Left cardiac atrium (tissue), 4 donors: ENCODE results near the gene EIF3A. TPM values are rescaled to one million over a fixed set of nuclear protein-coding genes. Genes with fewer than 3 reads are reported as not detected.

ENCODE experiments used
- ATAC-seq, 2 donors: fragments of 200-7000 bp; cut with Tn5 transposase; one replicate each; pipeline ENCODE4 v1.9.1; 2020; ENCODE audit warnings: mild to moderate bottlenecking in 2 of 2, moderate library complexity in 2 of 2
- DNase-seq: peaks from one replicate; pipeline ENCODE4 v3.0.0-alpha.2; 2020
- intact Hi-C, 2 donors: fragments of 100-400 bp; cut with DNase I; formaldehyde crosslinking; loops; one replicate each; pipeline versions ENCODE4 v1.14.1 to v1.15.1; 2022 to 2023
- total RNA-seq, 2 donors: library from RNA; stranded (reverse); fragmentation: NEBNext Ultra II Directional; extraction: Animal tissue kit (Norgen Biotek cat#: 25700); gene quantifications; one replicate each; pipeline ENCODE4 v1.2.1, GENCODE V29; 2021
- donor health status: DM: no; HTN: yes; CAD: no.
- donor health status: DM: no; HTN: yes; CAD: no; lungs with severe emphysema.
- donor health status: DM: yes; HTN: yes; CAD: no.
- donor health status: Dilated cardiomyopathy.

The EIF3A gene
- total RNA-seq, 2 donors from 2014 or later, result 70.0 to 106 TPM

GRCh38 chr10:118986815-118987790, 93.5 kb downstream of the EIF3A start:
- ATAC-seq (no peak), DNase-seq (no peak)
- intact Hi-C loops, result no loop called here

DNA sequence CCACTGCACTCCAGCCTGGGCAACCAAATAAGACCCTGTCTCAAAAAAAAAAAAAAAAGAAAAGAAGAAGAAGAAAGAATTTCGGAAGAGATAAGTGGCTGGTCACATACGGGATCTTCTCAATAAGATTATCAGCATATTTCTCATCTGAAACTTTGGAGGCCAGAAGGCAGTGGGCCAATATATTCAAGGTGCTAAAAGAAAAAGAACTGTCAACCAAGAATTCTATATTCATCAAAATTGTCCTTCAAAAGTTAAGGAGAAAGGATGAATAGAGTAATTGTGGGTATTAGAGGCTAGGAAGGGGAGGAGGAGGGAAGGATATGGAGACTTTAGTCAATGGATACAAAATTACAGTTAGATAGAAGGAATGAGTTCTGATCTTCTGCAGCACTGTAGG, 95.0 kb downstream of the EIF3A start:
- intact Hi-C loops, result no loop called here
- no peak for ATAC-seq
- no peak for DNase-seq

Other genes starting within 250 kb of the EIF3A start
- 1 to 10 TPM; 3.3 to 5.0 TPM for gene NANOS1, start 51.1 kb downstream of the EIF3A start, total RNA-seq
- gene DENND10, start 23.3 kb upstream of the EIF3A start, total RNA-seq, result 10 to 100 TPM; 22.6 to 25.4 TPM
- gene SFXN4, start 84.9 kb upstream of the EIF3A start, total RNA-seq, result 10 to 100 TPM; 34.7 to 36.8 TPM
- gene PRDX3, start 98.0 kb upstream of the EIF3A start, total RNA-seq, result 100 to 1,000 TPM; 162 to 183 TPM
- 10 to 100 TPM; 36.4 to 60.1 TPM for gene GRK5, start 126.8 kb upstream of the EIF3A start, total RNA-seq